ENCODE results near the gene KRT10.

The KRT10 gene

GRCh38 chr17:40801157-40801556, 21.3 kb downstream of the KRT10 start:
- no peak for DNase-seq

GRCh38 chr17:40800381-40800780, 22.0 kb downstream of the KRT10 start:
- DNase-seq, result no peak

- DNase-seq, result no peak
Measured at GRCh38 chr17:40799859-40800258, 22.6 kb downstream of the KRT10 start, which contains the start of gene KRT28. Gene KRT28 (minus strand): TSS chr17:40799959. CDS start chr17:40799893, 66 bp downstream.

- no peak for DNase-seq
Measured at GRCh38 chr17:40796846-40797245, 25.6 kb downstream of the KRT10 start.

GRCh38 chr17:40795019-40795667, 27.3 kb downstream of the KRT10 start:
- DNase-seq, result no peak

GRCh38 chr17:40794466-40794865, 27.9 kb downstream of the KRT10 start:
- DNase-seq, result no peak

- DNase-seq, result no peak
Measured at GRCh38 chr17:40793832-40794231, 28.6 kb downstream of the KRT10 start.

- peak; percentile 5 for DNase-seq
Measured at GRCh38 chr17:40791787-40792436, 30.5 kb downstream of the KRT10 start.

GRCh38 chr17:40791111-40791510, 31.3 kb downstream of the KRT10 start:
- DNase-seq, result no peak

- no peak for DNase-seq
Measured at GRCh38 chr17:40782450-40782849, 40.0 kb downstream of the KRT10 start, which contains the start of gene KRT27. Gene KRT27 (minus strand): TSS chr17:40782550. CDS start chr17:40782493, 57 bp downstream.

GRCh38 chr17:40779181-40779909, 43.1 kb downstream of the KRT10 start:
- DNase-seq, result peak; percentile 11

GRCh38 chr17:40778461-40778860, 44.0 kb downstream of the KRT10 start:
- DNase-seq, result no peak

GRCh38 chr17:40777971-40778370, 44.4 kb downstream of the KRT10 start:
- no peak for DNase-seq

- DNase-seq, result no peak
Measured at GRCh38 chr17:40777459-40777858, 45.0 kb downstream of the KRT10 start.

- no peak for DNase-seq
Measured at GRCh38 chr17:40775945-40776344, 46.5 kb downstream of the KRT10 start.

GRCh38 chr17:40772101-40772500, 50.3 kb downstream of the KRT10 start, which contains the start of gene KRT26:
Gene KRT26 (minus strand): TSS chr17:40772201. CDS start chr17:40772113, 88 bp downstream.
- no peak for DNase-seq

Data from NCI-H748 treated with DMSO at 0.1 percent for 48 hours (cell line).